Tibial nerve (tissue), 4 donors: Measurements from ENCODE around the gene NBPF12. TPM values are rescaled to one million over a fixed set of nuclear protein-coding genes. Genes with fewer than 3 reads are reported as not detected.
"Not testable (repeated sequence)": the region's sequence is repeated elsewhere in the genome, so short reads cannot be mapped to it uniquely, and the experiment has no call there.

Source experiments
- DNase-seq, 2 donors: peaks; one replicate each; pipeline ENCODE4 v3.0.0-alpha.2; 2019; ENCODE audit warnings: low spot score in 2 of 2
- H3K27ac ChIP-seq, 4 donors: fragments of 200-600 bp; sonication (generic) in 3 of 4; one replicate each; pipeline ENCODE4 v1.5.1; 2017 to 2019; ENCODE audit warnings: mild to moderate bottlenecking in 1 of 4
- H3K27me3 ChIP-seq, 2 donors: fragments of 200-600 bp; sonication (generic) in 1 of 2; one replicate each; pipeline versions ENCODE4 v1.5.1 to v1.6.0; 2017 to 2019
- H3K36me3 ChIP-seq, 3 donors: fragments of 200-600 bp; sonication (generic); one replicate each; pipeline ENCODE4 v1.5.1; 2018 to 2019
- H3K4me1 ChIP-seq, 4 donors: fragments of 200-600 bp; sonication (generic) in 3 of 4; one replicate each; pipeline ENCODE4 v1.5.1; 2017 to 2019
- H3K4me3 ChIP-seq, 4 donors: fragments of 200-600 bp; sonication (generic) in 3 of 4; one replicate each; pipeline ENCODE4 v1.5.1; 2017 to 2019; ENCODE audit warnings: mild to moderate bottlenecking in 1 of 4, moderate library complexity in 1 of 4
- H3K9me3 ChIP-seq, 4 donors: fragments of 200-600 bp; sonication (generic) in 3 of 4; one replicate each; pipeline ENCODE4 v1.5.1; 2017 to 2019
- WGBS, 2 donors: methylation state at CpG; one replicate each; pipeline ENCODE4 v1.1.5; 2018; 5-methylcytosine and 5-hydroxymethylcytosine counted together
- total RNA-seq, 4 donors: library from RNA; depleted of rRNA; stranded (reverse); fragments of >200 nt; gene quantifications; one replicate each; pipeline ENCODE4 v1.1.0, GENCODE V29; 2016
- TF ChIP-seq, protein P1 (sequence below), 5 experiments: fragments of 200-600 bp in 3 of 5; fragments of 450-650 bp in 2 of 5; sonication (generic) in 3 of 5; IDR thresholded peaks; one replicate each; pipeline ENCODE4 v1.5.1; 2016 to 2019; ENCODE audit warnings: antibody characterized with exemption in 5 of 5, mild to moderate bottlenecking in 3 of 5, moderate library complexity in 2 of 5

The NBPF12 gene
- total RNA-seq, 4 donors from 2014 or later = 13.4 to 27.3 (median 14.6) TPM

DNA sequence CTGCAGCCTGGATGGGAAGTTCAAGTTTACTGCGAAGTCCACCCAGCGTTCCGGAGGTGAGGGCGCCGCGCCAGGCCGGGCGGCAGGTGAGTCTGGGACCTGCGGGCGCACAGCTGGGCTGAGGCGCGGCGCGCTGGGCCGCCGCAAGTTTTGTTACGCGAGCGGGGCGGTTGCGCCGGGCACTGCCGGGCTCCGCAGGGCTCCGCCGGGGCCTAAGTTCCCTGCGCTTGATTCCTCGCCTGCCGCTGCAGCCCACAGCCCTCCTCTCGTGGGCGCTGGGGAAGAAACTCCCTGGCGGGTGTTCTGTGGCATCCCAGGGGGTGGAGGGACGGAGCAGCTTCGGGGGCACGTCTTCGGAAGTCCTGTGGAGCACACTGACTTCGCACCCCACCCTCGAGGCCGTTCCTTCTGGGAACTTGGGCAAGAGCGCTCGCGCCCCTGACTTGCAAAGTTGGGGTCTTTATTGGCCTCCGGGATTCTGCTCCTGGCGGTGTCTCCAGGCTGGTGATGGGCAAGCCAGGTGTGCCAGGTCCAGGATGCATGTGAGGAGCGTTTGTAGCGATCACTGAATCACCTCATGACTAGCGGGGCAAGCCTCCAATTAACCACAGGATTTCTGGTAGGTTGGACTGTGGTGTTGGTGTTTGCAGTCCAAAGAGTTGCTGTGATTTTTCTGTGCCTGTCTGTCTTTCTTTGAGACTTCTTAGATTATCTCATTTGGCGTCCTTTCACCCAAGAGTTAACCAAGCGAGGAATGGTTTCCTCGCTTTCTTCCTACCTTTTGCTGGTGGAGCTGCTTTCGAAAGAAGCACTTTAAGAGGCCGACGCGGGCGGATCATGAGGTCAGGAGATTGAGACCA, 1.0 kb downstream of the NBPF12 start:
- Histone ChIP-seq H3K27ac (peak overlapping the region in 3 of 4 donors; percentile 82 to 87 (median 84)), H3K4me3 (peak overlapping the region; percentile 62 to 86 (median 70))
- H3K9me3 ChIP-seq, H3K4me1 ChIP-seq, H3K27me3 ChIP-seq, H3K36me3 ChIP-seq, DNase-seq: not testable (repeated sequence)
- WGBS, 2 donors = 4% methylated on average over 26 to 35 of the region's 55 CpGs

DNA sequence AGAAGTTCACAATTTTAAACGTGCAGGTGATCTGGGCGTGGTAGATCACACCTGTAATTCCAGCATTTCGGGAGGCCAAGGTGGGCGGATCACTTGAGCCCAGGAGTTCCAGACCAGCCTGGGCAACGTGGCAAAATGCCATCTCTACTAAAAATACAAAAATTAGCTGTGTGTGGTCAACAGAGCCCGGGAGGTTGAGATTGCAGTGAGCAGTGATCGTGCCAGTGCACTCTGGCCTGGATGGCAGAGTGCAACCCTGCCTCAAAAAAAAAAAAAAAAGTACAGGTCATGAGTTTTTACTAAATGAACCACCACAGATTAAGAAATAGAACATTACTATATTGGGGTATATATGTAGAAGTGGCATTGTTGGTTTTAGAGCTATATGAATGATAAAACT, 2.2 kb downstream of the NBPF12 start:
- WGBS, 2 donors = 46 to 59% methylated on average over 3 to 4 of the region's 7 CpGs
- not testable (repeated sequence) for DNase-seq, H3K27ac ChIP-seq, H3K4me1 ChIP-seq, H3K36me3 ChIP-seq, H3K27me3 ChIP-seq, H3K9me3 ChIP-seq, H3K4me3 ChIP-seq

DNA sequence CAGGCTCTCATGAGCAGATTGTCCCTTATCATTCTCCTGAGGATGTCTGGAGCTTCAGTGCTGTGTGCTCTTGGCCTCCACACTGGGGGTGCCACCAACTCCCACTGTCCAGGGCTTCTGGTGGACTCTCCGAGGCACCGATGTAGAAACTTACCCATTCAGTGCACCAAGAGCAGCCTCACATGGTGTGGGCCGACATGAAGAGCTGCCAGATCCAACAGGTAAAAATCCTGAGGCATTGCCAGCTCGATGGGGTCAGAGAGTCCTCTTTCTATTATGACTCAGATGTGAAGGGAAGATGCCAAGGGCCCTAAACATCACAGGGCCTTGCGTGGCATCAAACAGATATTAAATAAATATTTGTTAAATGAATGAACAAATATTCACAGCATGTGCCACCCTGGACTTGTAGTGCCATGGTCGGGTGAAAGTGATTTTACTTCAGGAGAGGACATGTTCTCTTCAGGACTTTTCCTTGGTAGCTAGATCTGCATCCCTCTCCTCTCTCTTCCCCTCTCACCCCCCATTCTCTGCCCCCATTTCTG, 5.3 kb downstream of the NBPF12 start:
- not testable (repeated sequence) for H3K4me1 ChIP-seq, H3K27me3 ChIP-seq, H3K36me3 ChIP-seq, H3K27ac ChIP-seq, DNase-seq, H3K4me3 ChIP-seq, H3K9me3 ChIP-seq
- 96 to 98% methylated on average over 4 of the region's 6 CpGs for WGBS, 2 donors

DNA sequence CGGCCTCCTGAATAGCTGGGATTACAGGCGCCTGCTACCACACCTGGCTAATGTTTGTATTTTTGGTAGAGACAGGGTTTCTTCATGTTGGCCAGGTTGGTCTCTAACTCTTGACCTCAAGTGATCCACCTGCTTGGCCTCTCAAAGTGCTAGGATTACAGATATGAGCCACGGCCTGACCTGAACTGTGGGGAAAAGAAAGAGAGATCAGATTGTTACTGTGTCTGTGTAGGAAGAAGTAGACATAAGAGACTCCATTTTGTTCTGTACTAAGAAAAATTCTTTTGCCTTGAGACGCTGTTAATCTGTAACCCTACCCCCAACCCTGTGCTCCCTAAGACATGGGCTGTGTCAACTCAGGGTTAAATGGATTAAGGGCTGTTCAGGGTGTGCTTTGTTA, 10.0 kb downstream of the NBPF12 start:
- not testable (repeated sequence) for H3K9me3 ChIP-seq, H3K4me1 ChIP-seq, H3K36me3 ChIP-seq, H3K4me3 ChIP-seq, DNase-seq, H3K27ac ChIP-seq, H3K27me3 ChIP-seq
- WGBS, 2 donors = 77 to 88% methylated on average over 3 of the region's 4 CpGs

DNA sequence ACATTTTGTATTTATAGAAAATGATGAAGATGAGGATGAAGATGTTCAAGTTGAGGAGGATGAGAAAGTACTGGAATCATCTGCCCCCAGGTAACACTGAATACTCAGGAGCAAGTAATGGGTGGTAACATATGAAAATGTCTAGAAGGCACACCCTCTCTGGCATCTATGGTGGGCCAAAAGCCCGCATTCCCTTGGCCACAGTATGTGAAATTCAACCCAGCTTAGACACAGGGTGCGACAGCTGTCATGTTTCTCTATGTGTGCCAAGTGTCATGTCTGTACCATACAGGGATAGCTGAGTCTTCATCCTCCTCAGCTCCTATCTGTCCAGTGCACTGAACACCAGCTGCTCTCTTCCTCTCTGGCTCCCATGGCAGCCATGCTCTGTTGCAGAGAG, 26.2 kb downstream of the NBPF12 start:
- H3K36me3 ChIP-seq = peaks cover 0 to 23% (median 0%) of the 10 kb centered on the region in 3 donors
- not testable (repeated sequence) for H3K4me3 ChIP-seq, H3K9me3 ChIP-seq, DNase-seq, H3K27ac ChIP-seq, H3K4me1 ChIP-seq, H3K27me3 ChIP-seq
- WGBS, 2 donors = 94 to 100% methylated on average over 2 of the region's 2 CpGs

DNA sequence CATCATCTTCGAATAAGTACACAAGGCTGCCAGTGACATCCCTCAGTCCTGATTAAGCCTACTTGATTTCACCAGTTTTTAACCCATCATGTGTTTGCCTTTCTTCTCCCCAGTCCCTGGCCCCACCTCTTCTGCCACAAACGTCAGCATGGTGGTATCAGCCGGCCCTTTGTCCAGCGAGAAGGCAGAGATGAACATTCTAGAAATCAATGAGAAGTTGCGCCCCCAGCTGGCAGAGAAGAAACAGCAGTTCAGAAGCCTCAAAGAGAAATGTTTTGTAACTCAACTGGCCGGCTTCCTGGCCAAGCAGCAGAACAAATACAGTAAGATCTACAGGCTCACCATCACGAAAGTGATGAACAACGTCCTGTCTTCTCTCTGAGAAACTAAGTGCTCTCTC, 28.2 kb downstream of the NBPF12 start:
- not testable (repeated sequence) for DNase-seq, H3K9me3 ChIP-seq, H3K4me1 ChIP-seq, H3K27me3 ChIP-seq, H3K4me3 ChIP-seq, H3K27ac ChIP-seq
- 41 to 45% methylated on average over 5 to 8 of the region's 8 CpGs for WGBS, 2 donors
- H3K36me3 ChIP-seq = peaks cover 0 to 36% (median 0%) of the 10 kb centered on the region in 3 donors
- TF ChIP-seq, protein P1, sequence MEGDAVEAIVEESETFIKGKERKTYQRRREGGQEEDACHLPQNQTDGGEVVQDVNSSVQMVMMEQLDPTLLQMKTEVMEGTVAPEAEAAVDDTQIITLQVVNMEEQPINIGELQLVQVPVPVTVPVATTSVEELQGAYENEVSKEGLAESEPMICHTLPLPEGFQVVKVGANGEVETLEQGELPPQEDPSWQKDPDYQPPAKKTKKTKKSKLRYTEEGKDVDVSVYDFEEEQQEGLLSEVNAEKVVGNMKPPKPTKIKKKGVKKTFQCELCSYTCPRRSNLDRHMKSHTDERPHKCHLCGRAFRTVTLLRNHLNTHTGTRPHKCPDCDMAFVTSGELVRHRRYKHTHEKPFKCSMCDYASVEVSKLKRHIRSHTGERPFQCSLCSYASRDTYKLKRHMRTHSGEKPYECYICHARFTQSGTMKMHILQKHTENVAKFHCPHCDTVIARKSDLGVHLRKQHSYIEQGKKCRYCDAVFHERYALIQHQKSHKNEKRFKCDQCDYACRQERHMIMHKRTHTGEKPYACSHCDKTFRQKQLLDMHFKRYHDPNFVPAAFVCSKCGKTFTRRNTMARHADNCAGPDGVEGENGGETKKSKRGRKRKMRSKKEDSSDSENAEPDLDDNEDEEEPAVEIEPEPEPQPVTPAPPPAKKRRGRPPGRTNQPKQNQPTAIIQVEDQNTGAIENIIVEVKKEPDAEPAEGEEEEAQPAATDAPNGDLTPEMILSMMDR (IDR thresholded peaks at IDR 0.05) = peak in 3 of 5 experiments; percentile 15 to 22 (median 16)

DNA sequence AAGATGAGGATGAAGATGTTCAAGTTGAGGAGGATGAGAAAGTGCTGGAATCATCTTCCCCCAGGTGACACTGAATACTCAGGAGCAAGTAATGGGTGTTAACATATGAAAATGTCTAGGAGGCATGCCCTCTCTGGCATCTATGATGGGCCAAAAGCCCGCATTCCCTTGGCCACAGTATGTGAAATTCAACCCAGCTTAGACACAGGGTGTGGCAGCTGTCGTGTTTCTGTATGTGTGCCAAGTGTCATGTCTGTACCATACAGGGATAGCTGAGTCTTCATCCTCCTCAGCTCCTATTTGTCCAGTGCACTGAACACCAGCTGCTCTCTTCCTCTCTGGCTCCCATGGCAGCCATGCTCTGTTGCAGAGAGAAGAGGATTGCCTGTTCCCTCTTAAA, 32.5 kb downstream of the NBPF12 start:
- 92 to 94% methylated on average over 2 of the region's 2 CpGs for WGBS, 2 donors
- H3K4me1 ChIP-seq, H3K4me3 ChIP-seq, H3K9me3 ChIP-seq, H3K27ac ChIP-seq, DNase-seq, H3K27me3 ChIP-seq: not testable (repeated sequence)
- H3K36me3 ChIP-seq = peaks cover 0 to 28% (median 0%) of the 10 kb centered on the region in 3 donors

DNA sequence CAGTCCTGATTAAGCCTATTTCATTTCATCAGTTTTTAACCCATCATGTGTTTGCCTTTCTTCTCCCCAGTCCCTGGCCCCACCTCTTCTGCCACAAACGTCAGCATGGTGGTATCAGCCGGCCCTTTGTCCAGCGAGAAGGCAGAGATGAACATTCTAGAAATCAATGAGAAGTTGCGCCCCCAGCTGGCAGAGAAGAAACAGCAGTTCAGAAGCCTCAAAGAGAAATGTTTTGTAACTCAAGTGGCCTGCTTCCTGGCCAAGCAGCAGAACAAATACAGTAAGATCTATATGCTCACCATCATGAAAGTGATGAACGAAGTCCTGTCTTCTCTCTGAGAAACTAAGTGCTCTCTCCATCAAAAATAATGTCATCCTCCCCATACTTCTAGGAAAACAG, 34.6 kb downstream of the NBPF12 start:
- not testable (repeated sequence) for H3K9me3 ChIP-seq, DNase-seq, H3K27ac ChIP-seq, H3K27me3 ChIP-seq, H3K4me3 ChIP-seq, H3K4me1 ChIP-seq
- WGBS, 2 donors = 44 to 45% methylated on average over 5 of the region's 5 CpGs
- peaks cover 0 to 31% (median 0%) of the 10 kb centered on the region in 3 donors for H3K36me3 ChIP-seq

DNA sequence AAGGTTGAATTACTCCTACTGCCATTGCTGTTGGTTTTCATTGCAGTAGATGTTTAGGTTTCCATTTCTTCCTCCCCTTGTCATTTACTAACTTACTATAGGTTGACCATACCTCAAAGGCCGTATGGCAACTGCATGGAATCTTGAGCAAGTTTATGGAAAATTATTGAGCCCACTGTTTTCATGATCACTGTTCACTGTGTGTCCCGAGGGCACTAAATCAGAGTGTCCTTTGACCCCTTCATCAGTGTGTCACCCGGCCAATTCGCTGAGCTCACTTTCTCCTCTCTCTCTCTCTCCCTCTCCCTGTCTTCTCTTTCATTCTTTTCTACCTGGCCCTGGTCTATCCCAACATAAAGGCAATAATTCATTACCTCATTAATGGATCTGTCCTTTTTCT, 47.7 kb downstream of the NBPF12 start:
- H3K4me3 ChIP-seq, DNase-seq, H3K27ac ChIP-seq, H3K27me3 ChIP-seq, H3K9me3 ChIP-seq, H3K4me1 ChIP-seq: not testable (repeated sequence)
- H3K36me3 ChIP-seq = peaks cover 0 to 11% (median 0%) of the 10 kb centered on the region in 3 donors
- 43 to 62% methylated on average over 4 of the region's 4 CpGs for WGBS, 2 donors

DNA sequence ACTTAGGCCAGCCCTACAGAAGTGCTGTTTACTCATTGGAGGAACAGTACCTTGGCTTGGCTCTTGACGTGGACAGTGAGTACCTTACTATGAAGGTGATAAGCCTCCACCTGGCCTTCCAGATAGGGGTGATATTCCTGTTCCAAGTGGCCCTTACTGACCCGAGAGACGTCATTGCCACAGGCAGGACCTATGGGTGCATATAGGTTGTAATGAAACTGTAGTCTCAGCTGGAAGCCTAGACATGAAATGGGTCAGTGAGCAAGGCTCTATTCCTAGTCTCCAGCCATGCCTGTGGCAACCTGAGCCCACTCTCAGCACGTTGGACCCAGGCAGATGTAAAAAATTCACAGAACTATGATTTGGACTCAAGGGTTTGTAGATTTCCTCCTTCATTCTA, 48.3 kb downstream of the NBPF12 start:
- not testable (repeated sequence) for H3K4me1 ChIP-seq, DNase-seq, H3K27ac ChIP-seq, H3K4me3 ChIP-seq, H3K27me3 ChIP-seq, H3K36me3 ChIP-seq, H3K9me3 ChIP-seq
- WGBS, 2 donors = no CpG with 5 or more reads among the region's 4 CpGs
